SK-N-SH (cell line): ENCODE measurements around the gene IKZF1. TPM values are rescaled to one million over a fixed set of nuclear protein-coding genes. Genes with fewer than 3 reads are reported as not detected.

Experiments
- CTCF ChIA-PET: fragments of 300-600, 350-600 bp; formaldehyde crosslinking; extraction: SDS; loops from one replicate; lab custom pipeline; 2021; lab: Yijun Ruan, JAX
- POLR2A ChIA-PET: fragments of 350-600 bp; sonication (Branson Sonifier 250); formaldehyde crosslinking; extraction: SDS; loops from one replicate; lab custom pipeline; 2020; ENCODE audit warnings: antibody characterized with exemption, inconsistent platforms; lab: Yijun Ruan, JAX
- DNase-seq: peaks from one replicate; pipeline ENCODE4 v3.0.0; 2012
- H2AFZ ChIP-seq: fragments of 200-600 bp; sonication (generic); 2 replicates; pipeline ENCODE4 v1.8.1; 2016; ENCODE audit warnings: antibody characterized with exemption, mild to moderate bottlenecking, low read depth
- H3F3A ChIP-seq: fragments of 200-600 bp; sonication (generic); replicated peaks from 2 replicates; pipeline ENCODE3; 2016; ENCODE audit warnings: antibody characterized with exemption, mild to moderate bottlenecking; ENCODE audit not compliant: insufficient read depth
- H3K27ac ChIP-seq, 2 experiments: fragments of 200-500 bp in 1 of 2; fragments of 200-600 bp in 1 of 2; sonication (Bioruptor generic) in 1 of 2; sonication (generic), shearing (Covaris generic) in 1 of 2; 2 replicates each; pipeline versions ENCODE4 v1.5.1 to v1.6.1; 2014 to 2016; ENCODE audit warnings: low read depth in 2 of 2, inconsistent platforms in 1 of 2, low read length in 1 of 2, mild to moderate bottlenecking in 1 of 2, mixed read lengths in 1 of 2
- H3K27me3 ChIP-seq: fragments of 200-600 bp; sonication (generic), shearing (Covaris generic); 2 replicates; pipeline ENCODE4 v1.6.1; 2016; ENCODE audit warnings: mixed run types; ENCODE audit not compliant: insufficient read depth
- H3K36me3 ChIP-seq, 2 experiments: fragments of 200-500 bp in 1 of 2; fragments of 200-600 bp in 1 of 2; sonication (Bioruptor generic) in 1 of 2; sonication (generic) in 1 of 2; replicated peaks in 1 of 2; 2 replicates each; pipeline versions ENCODE3 to v1.5.1; 2014 to 2016; ENCODE audit warnings: low read length in 1 of 2, mild to moderate bottlenecking in 1 of 2; ENCODE audit not compliant: insufficient read depth in 2 of 2, control insufficient read depth in 1 of 2
- H3K4me1 ChIP-seq, 2 experiments: fragments of 200-500 bp in 1 of 2; fragments of 200-600 bp in 1 of 2; sonication (Bioruptor generic) in 1 of 2; sonication (generic), shearing (Covaris generic) in 1 of 2; 2 replicates each; pipeline versions ENCODE4 v1.5.1 to v1.6.1; 2014 to 2016; ENCODE audit warnings: low read depth in 1 of 2, low read length in 1 of 2, mixed run types in 1 of 2; ENCODE audit not compliant: insufficient read depth in 2 of 2, control insufficient read depth in 1 of 2
- H3K4me2 ChIP-seq: fragments of 200-600 bp; sonication (generic), shearing (Covaris generic); 2 replicates; pipeline ENCODE4 v1.6.1; 2017; ENCODE audit warnings: mixed run types
- H3K4me3 ChIP-seq, 2 experiments: fragments of 200-500 bp in 1 of 2; fragments of 200-600 bp in 1 of 2; sonication (Bioruptor generic) in 1 of 2; sonication (generic), shearing (Covaris generic) in 1 of 2; 2 replicates each; pipeline versions ENCODE4 v1.5.1 to v1.8.1; 2014 to 2016; ENCODE audit warnings: low read depth in 2 of 2, inconsistent platforms in 1 of 2, low read length in 1 of 2, mild to moderate bottlenecking in 1 of 2, mixed read lengths in 1 of 2, moderate library complexity in 1 of 2
- H3K79me2 ChIP-seq: fragments of 200-600 bp; sonication (generic); 2 replicates; pipeline ENCODE4 v1.8.1; 2017; ENCODE audit warnings: mild to moderate bottlenecking; ENCODE audit not compliant: insufficient read depth
- H3K9ac ChIP-seq: fragments of 200-600 bp; sonication (generic); 2 replicates; pipeline ENCODE4 v1.6.1; 2017; ENCODE audit warnings: mixed run types
- H3K9me2 ChIP-seq: fragments of 200-600 bp; sonication (generic); 2 replicates; pipeline ENCODE4 v1.6.1; 2017; ENCODE audit warnings: mixed run types
- H3K9me3 ChIP-seq: fragments of 200-600 bp; sonication (generic); 2 replicates; pipeline ENCODE4 v1.6.1; 2017; ENCODE audit warnings: mixed run types, mild to moderate bottlenecking, moderate library complexity
- H4K20me1 ChIP-seq: fragments of 200-600 bp; sonication (generic); 2 replicates; pipeline ENCODE4 v1.6.1; 2017; ENCODE audit warnings: mild to moderate bottlenecking, mixed run types; ENCODE audit not compliant: insufficient read depth
- GATA2 ChIP-seq: sonication (generic); formaldehyde crosslinking; IDR thresholded peaks from 2 replicates; pipeline ENCODE4 v1.5.0; 2020; ENCODE audit warnings: mild to moderate bottlenecking, missing genetic modification reagents
- MXI1 ChIP-seq: IDR thresholded peaks from 2 replicates; pipeline ENCODE4 v1.6.1; 2012; ENCODE audit warnings: mild to moderate bottlenecking, low read depth, low read length, improper control_type of control experiment
- NFIC ChIP-seq: IDR thresholded peaks from 2 replicates; pipeline ENCODE4 v1.4.0; 2012; ENCODE audit warnings: borderline replicate concordance
- POLR2AphosphoS5 ChIP-seq: IDR thresholded peaks from 2 replicates; pipeline ENCODE4 v1.6.1; 2012; ENCODE audit warnings: low read depth, low read length
- RXRA ChIP-seq: IDR thresholded peaks from 2 replicates; pipeline ENCODE4 v1.4.0; 2012; ENCODE audit warnings: low read depth, mild to moderate bottlenecking, borderline replicate concordance
- WGBS: methylation state at CpG from one replicate; pipeline ENCODE4 v1.1.6; 2017; ENCODE audit warnings: low lambda C conversion rate; 5-methylcytosine and 5-hydroxymethylcytosine counted together
- polyA plus RNA-seq, 3 experiments: library from polyadenylated mRNA; depleted of rRNA; stranded (reverse); fragments of >200 nt; gene quantifications; 2 replicates each; pipeline ENCODE4 v1.2.3, GENCODE V29; 2012
- TF ChIP-seq, protein P1 (sequence below): IDR thresholded peaks from 2 replicates; pipeline ENCODE4 v1.4.0; 2012; ENCODE audit warnings: low read depth, borderline replicate concordance
- TF ChIP-seq, protein P2 (sequence below): IDR thresholded peaks from 2 replicates; pipeline ENCODE4 v1.6.1; 2012; ENCODE audit warnings: mild to moderate bottlenecking, low read depth, low read length, moderate library complexity

IKZF1 gene
- polyA plus RNA-seq, 1 of the 3 experiments (the other 2 are of a cell fraction): not detected

DNA sequence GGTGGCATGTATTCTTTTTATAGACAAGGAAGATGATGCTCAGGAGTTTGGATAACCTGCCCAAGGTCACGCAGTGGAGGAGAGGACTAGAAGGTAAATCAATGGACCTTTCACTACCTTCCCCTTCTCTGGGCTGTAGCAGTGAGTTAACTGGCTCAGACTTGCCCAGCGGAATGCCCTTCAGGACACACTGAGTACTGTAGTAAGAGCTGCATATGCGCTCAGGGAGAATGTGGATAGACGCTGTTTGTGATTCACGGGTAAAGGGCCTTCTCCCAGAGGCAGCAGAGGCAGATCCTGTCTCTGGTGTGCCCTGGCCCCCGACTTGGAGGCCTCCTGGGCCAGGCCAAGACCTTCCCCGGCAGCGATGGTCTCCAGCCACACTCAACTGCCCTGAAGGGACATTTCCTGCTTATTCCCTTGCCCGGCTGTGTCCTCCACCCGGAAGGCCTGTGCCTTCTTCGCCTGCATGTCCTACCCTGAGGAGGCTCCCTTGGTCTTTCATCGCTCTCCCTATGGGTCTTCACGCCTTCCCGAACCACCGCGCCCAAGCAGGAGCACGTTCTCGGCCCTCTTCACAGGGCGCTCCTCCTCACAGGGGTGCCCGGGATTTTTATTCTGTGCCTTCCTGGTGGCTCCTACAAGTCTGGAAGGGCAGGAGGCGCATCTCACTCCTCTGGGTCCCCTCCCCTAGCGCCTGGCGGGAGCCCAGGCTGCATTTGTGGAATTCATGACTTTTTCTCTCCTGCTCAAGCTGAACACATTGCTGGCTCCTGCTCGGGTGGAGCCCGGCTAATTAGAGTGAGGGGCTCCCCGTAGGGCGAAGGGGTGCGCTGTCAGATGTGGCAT lies 1.8 kb upstream of the IKZF1 start:
- Histone ChIP-seq H4K20me1 (no peaks in the 10 kb centered on the region), H3K4me3 (no peak overlapping the region), H3K9ac (no peak overlapping the region), H3K27me3 (peaks cover 24% of the 10 kb centered on the region), H3F3A (no peaks in the 10 kb centered on the region), H3K4me1 (peaks cover 0 to 3% of the 10 kb centered on the region in 2 experiments; a peak in 1 of 4 replicates), H2AFZ (no peak overlapping the region), H3K9me3 (no peaks in the 10 kb centered on the region; the same call in 1 of the 2 replicates), H3K9me2 (no peaks in the 10 kb centered on the region), H3K79me2 (no peaks in the 10 kb centered on the region), H3K36me3 (no peaks in the 10 kb centered on the region), H3K4me2 (no peak overlapping the region), H3K27ac (no peak overlapping the region)
- DNase-seq: no peak
- no peak for TF ChIP-seq POLR2AphosphoS5
- no peak for TF ChIP-seq GATA2 (CRISPR knock-in tag)
- TF ChIP-seq MXI1: no peak
- no peak for TF ChIP-seq RXRA
- ChIA-PET POLR2A (no interaction called here), CTCF (no interaction called here)
- 70% methylated on average over 28 of the region's 28 CpGs for WGBS

DNA sequence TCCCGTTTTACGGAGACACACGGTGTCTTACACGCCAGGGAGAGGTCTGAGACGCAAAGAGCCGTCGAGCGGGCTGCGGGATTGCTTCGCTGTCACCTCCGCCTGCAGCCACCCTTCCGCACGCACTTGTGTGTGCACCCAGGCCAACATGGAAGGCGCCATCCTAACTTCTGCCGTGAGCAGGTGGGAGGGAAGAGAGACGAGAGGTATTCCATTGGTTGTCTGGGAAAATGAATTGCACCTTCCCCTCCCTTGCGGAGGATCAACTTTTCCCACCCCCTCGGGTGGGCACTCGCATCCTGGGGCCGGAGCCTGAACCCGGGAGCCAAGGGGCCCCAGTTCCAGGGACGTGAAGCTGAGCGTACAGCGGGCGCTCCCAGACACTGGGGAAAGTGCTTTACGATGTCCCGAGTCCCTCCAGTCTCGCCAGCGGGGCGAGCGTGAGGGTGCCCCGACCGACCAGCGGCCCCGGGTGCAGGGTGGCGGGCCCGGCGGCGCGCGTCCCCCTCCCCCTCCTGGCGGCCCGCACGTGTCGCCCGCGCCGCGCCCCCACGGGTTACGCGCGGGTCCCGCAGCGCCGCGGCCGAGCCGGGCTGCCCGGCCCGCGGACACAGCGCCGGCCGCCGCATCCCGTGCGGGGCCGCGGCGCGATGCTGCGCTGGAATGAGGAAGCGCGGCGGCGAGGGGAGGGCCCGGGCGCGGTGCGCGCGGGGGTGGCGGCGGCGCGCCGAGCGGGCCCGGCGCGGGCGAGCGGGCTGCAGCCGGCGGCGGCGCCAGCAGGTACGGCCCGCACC lies 984 bp upstream of the IKZF1 start:
- no peaks in the 10 kb centered on the region for H3F3A ChIP-seq
- H3K4me1 ChIP-seq: peaks cover 0 to 3% of the 10 kb centered on the region in 2 experiments; a peak in 1 of 4 replicates
- no peaks in the 10 kb centered on the region for H3K36me3 ChIP-seq
- H4K20me1 ChIP-seq: no peaks in the 10 kb centered on the region
- no peak overlapping the region for H3K9ac ChIP-seq
- no peak overlapping the region for H2AFZ ChIP-seq
- H3K4me3 ChIP-seq: peak overlapping the region in 1 of 2 experiments; percentile 38; a peak in 1 of 4 replicates
- no peaks in the 10 kb centered on the region for H3K9me2 ChIP-seq
- H3K27ac ChIP-seq: no peak overlapping the region
- ChIA-PET CTCF (interaction anchor here (1.7 kb wide), 1 partner anchor 10 kb away, joined by 3 read pairs; no protein-coding TSS in a partner anchor), POLR2A (no interaction called here)
- 65% methylated on average over 22 of the region's 100 CpGs for WGBS
- TF ChIP-seq, protein P1, sequence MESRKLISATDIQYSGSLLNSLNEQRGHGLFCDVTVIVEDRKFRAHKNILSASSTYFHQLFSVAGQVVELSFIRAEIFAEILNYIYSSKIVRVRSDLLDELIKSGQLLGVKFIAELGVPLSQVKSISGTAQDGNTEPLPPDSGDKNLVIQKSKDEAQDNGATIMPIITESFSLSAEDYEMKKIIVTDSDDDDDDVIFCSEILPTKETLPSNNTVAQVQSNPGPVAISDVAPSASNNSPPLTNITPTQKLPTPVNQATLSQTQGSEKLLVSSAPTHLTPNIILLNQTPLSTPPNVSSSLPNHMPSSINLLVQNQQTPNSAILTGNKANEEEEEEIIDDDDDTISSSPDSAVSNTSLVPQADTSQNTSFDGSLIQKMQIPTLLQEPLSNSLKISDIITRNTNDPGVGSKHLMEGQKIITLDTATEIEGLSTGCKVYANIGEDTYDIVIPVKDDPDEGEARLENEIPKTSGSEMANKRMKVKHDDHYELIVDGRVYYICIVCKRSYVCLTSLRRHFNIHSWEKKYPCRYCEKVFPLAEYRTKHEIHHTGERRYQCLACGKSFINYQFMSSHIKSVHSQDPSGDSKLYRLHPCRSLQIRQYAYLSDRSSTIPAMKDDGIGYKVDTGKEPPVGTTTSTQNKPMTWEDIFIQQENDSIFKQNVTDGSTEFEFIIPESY: no peak
- TF ChIP-seq NFIC: no peak
- TF ChIP-seq, protein P2, sequence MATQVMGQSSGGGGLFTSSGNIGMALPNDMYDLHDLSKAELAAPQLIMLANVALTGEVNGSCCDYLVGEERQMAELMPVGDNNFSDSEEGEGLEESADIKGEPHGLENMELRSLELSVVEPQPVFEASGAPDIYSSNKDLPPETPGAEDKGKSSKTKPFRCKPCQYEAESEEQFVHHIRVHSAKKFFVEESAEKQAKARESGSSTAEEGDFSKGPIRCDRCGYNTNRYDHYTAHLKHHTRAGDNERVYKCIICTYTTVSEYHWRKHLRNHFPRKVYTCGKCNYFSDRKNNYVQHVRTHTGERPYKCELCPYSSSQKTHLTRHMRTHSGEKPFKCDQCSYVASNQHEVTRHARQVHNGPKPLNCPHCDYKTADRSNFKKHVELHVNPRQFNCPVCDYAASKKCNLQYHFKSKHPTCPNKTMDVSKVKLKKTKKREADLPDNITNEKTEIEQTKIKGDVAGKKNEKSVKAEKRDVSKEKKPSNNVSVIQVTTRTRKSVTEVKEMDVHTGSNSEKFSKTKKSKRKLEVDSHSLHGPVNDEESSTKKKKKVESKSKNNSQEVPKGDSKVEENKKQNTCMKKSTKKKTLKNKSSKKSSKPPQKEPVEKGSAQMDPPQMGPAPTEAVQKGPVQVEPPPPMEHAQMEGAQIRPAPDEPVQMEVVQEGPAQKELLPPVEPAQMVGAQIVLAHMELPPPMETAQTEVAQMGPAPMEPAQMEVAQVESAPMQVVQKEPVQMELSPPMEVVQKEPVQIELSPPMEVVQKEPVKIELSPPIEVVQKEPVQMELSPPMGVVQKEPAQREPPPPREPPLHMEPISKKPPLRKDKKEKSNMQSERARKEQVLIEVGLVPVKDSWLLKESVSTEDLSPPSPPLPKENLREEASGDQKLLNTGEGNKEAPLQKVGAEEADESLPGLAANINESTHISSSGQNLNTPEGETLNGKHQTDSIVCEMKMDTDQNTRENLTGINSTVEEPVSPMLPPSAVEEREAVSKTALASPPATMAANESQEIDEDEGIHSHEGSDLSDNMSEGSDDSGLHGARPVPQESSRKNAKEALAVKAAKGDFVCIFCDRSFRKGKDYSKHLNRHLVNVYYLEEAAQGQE: no peak
- no peaks in the 10 kb centered on the region for H3K79me2 ChIP-seq
- no peak overlapping the region for H3K4me2 ChIP-seq
- peaks cover 24% of the 10 kb centered on the region for H3K27me3 ChIP-seq
- DNase-seq: peak; percentile 65
- H3K9me3 ChIP-seq: no peaks in the 10 kb centered on the region; the same call in 1 of the 2 replicates
